Activated CD4-positive, alpha-beta T cell treated with anti-CD3 and anti-CD28 coated beads, Interleukin-10, Interleukin-2, amounts not matched to agents 100 ng/mL and 50 ng/mL, durations not matched to agents 16 hours and 8 hours (primary cell): ENCODE data around the gene RLBP1.

Source experiments
- DNase-seq: peaks from one replicate; pipeline ENCODE4 v3.0.0-alpha.2; 2020

The RLBP1 gene

GRCh38 chr15:89205991-89206585 lies 15.3 kb downstream of the RLBP1 start:
- no peak for DNase-seq

- peak; percentile 87 for DNase-seq
Observed at GRCh38 chr15:89203705-89204273, 17.6 kb downstream of the RLBP1 start.

DNA sequence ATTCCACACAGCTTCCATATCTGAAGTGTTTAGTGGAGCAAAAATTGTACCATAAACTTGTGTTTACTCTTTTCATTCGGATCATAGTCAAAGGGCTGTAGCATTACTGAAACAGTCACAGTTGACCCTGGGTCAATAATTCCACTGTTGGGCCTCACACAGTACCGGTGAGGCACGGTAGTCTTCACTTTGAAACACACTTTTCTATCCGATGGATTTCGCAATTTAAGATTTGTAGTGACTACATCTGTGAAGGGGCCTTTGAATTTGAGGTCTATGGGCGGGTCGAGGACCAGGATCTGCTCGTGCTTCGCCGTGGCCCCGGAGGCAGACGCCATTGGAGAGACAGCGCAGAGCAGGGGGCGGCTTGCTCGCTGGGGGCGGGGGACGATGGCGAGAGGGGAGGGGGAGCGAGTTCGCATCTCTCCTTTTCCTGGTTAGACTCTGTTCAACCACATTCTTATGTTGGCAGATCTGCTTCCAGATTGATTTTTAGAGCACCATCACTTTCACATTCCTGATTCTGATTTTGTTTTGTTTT lies 19.8 kb downstream of the RLBP1 start:
- DNase-seq = no peak

DNA sequence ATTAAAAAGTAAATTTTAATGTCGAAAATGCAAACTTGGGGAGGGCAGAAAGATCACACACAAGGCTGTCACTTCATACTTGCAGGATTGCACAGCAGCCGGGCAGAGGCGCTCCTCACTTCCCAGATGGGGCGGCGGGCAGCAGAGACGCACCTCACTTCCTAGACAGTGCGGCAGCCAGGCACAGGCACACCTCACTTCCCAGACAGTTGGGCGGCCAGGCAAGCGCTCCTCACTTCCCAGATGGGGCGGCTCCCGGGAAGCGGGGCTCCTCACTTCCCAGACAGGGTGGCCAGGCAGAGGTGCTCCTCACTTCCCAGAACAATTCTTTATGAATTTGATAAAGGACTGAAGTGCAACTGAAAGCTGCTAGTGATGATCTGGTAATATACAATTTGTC lies 21.2 kb downstream of the RLBP1 start:
- no peak for DNase-seq

DNA sequence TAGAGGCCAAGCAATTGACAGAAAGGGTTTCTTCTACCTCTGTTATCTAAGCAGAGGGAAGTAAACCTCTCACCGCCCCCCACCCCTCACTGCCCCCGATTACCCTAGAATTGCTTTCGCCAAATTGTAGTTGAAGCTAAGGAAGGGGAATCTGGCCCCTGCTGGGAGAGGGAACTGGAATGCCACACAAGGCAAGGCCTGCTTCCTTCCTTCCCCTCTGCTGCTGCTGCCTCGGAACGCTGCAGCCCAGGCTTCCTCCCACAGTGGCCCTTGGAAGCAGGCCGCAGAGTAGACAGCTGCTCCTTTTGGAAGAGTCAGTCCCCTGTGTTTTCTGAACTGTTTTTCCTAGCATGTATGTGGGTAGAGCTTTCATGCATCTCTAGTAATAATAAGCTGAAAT lies 21.6 kb downstream of the RLBP1 start:
- DNase-seq = no peak

DNA sequence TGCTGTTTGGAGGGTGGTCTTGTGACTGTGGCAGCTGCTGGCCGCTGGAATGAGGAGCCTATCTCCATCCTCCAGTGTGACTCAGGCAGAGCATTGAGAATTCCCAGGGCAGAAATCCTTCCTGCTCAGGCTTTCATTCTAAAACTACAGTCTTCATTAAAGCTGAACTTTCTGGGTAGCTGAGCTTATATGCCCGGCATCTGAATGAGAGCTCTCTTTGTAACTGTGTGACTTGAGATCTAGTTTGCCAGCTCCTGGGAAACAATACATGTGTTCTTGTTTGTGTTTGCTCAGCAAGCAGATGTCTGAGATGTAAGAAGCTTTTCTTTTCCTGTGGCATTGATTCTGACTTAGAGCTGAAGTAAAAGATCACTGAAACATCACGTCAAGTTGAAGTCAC lies 22.4 kb downstream of the RLBP1 start:
- no peak for DNase-seq

DNA sequence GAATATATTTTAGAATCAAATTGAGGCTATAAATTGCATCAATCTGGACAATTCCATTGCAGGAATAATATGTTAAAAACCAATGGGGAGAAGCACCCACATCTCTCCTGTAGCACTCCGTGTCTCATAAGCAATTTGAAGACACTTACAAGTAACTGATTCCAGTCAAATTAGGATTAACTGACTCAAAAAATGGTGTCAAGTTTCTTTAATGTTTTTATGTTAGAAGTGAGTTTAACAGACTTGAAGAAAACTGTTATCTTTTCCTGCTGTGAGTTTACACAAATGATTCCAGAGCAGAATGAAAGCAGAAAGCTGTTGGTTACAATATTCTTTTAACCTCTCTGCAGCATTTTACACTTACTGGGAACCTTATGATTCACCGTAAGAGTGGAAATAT lies 23.2 kb downstream of the RLBP1 start:
- DNase-seq = peak; percentile 24

DNA sequence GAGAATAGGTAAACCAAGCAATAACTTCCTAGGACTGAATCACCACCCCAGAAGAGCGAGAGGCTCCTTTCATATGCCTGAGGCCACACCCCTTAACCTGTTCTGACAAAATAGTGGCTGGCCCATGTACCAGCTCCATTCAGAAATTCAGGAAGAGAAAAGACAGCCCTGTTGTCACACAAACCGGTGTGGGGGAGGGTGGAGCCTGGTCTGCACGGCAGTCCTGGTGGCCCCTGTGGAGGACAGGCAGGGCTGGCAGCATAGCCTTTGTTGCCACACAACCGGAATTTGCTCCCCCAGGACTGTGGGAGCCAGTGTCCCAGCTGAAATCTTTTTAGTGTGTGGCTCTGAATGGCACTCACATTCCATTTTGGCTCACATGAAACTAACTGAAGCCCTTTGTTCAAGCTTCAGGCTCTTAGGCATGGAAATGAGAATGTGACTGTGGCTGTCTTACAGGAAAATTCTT lies 23.8 kb downstream of the RLBP1 start:
- peak; percentile 63 for DNase-seq

DNA sequence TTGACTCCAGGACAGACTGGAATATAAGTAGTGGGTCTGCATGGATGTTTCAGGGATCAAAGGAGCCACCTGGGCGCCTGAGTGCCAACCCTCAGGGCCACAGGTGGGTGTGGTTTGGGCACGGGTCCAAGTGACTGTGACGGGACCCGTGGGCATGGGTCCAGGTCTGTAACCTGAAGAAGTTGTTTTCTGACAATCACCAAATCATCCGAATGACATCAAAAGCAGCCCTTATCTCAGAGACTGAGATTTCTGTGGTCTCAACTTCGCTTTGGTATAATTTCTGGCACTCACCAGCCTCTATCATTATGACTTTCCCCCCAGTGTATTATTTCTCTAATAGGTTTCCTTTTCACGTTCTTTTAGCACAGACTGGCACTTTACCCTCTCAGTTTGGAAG lies 24.4 kb downstream of the RLBP1 start:
- peak; percentile 64 for DNase-seq

DNA sequence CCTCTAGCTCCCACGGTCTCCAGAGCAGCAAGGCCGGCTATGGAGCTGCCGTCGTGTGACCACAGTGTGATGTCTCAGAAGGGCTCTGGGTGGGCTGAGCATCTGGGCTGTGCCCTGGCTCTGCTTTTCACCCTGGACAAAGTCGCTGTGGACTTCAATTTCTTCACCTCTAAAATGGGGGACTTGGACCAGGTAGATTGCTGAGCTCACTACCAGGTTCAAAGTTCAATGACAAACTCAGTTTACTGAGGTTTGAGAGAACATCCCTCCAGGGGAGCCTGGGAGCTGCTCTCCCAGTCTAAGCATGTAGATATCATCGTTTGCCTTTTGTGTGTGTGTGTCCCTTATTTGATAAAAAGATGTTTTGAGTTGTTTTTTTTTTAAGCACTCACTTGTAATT lies 25.1 kb downstream of the RLBP1 start:
- no peak for DNase-seq

DNA sequence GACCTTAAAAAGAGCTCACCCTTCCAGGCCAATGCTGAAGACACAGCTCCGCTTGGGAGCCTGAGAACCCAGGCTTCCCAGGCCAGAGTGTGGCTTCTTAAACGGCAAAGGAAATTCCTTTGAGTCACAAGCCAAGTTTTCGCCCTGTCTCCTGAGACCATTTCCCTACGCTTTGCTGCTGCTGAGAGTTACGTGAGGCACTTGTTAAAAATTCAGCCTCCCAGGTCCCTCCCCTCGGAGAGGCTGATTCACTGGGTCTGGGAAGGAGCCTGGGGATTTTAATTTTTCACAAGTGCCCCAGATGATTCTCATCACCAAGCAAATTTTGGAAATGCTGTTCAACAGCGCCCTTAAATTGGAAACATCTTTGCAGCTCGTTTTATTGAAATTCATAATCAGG lies 25.5 kb downstream of the RLBP1 start:
- DNase-seq = no peak

GRCh38 chr15:89194608-89195007 lies 26.8 kb downstream of the RLBP1 start:
- no peak for DNase-seq

DNA sequence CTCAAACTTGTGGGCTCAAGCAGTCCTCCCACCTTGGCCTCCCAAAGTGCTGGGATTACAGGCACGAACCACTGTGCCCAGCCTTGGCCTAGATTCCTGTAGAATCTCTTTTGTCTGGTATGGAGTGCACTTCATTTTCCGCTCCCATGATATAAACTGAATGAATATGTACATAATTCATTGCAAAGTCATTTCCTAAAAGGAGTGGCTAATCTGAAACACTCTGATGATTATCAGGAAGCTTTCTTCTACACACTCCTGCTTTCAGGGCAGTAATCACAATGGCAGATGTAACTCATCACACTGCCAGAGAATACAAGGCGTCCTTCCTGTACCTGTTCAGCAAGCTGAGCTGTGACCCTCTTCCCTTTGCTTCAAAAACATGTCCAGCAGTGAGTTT lies 28.6 kb downstream of the RLBP1 start:
- no peak for DNase-seq

DNA sequence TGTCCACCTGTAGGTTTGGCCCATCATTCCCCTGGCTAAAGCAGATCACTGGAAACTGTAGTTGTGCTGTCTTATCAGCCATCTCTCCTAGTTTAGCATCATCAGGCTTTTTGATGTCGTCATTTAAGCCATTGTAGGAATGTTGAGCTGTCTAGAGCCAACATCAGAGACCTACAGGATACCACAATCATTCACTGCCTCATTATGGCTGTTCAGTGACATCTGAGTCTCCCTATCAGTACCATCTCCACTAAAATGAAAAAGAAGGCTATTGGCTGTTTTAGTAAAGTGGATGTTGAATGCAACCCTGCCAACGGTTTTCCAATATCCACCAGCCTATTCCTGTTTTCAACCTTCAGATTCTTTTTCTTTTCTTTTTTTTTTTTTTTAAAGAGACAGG lies 29.2 kb downstream of the RLBP1 start:
- DNase-seq = no peak

- DNase-seq = no peak
Observed at GRCh38 chr15:89187986-89188514, 33.3 kb downstream of the RLBP1 start.

DNA sequence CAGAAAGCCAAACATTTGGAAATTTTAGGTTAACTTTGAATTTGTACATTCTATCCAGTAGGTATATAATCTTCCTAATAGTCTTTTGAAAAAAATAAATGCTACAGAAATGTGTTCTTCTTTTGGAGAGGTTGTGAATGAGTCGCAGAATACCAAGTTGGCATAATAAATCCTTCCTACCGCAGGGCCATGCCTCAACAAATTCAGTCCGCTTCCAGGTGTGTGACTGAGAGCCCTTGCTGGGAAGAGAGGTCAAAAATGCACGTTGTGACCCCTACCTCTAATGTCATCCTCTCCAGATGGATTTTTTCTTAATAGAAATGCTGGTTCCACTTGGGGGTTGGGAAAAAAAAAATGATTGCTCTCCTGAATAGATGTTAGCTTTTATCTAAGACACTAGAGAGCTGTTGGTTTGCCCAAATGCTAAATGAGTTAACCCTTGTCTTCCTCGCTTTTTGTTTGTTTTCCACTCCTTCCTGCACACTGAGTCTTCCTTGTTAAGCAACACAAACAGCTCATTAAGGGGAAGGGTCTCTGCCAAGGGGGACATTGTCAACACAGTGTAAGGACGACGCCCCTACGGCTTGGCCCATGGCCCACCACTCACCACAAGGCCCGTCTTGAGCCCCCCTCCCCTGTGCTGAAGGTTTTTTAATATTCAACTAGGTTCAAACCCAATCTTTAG lies 33.9 kb downstream of the RLBP1 start:
- no peak for DNase-seq

GRCh38 chr15:89186803-89187202 lies 34.6 kb downstream of the RLBP1 start:
- no peak for DNase-seq

GRCh38 chr15:89184886-89185526 lies 36.4 kb downstream of the RLBP1 start:
- DNase-seq = no peak

GRCh38 chr15:89184357-89184756 lies 37.0 kb downstream of the RLBP1 start:
- no peak for DNase-seq

DNA sequence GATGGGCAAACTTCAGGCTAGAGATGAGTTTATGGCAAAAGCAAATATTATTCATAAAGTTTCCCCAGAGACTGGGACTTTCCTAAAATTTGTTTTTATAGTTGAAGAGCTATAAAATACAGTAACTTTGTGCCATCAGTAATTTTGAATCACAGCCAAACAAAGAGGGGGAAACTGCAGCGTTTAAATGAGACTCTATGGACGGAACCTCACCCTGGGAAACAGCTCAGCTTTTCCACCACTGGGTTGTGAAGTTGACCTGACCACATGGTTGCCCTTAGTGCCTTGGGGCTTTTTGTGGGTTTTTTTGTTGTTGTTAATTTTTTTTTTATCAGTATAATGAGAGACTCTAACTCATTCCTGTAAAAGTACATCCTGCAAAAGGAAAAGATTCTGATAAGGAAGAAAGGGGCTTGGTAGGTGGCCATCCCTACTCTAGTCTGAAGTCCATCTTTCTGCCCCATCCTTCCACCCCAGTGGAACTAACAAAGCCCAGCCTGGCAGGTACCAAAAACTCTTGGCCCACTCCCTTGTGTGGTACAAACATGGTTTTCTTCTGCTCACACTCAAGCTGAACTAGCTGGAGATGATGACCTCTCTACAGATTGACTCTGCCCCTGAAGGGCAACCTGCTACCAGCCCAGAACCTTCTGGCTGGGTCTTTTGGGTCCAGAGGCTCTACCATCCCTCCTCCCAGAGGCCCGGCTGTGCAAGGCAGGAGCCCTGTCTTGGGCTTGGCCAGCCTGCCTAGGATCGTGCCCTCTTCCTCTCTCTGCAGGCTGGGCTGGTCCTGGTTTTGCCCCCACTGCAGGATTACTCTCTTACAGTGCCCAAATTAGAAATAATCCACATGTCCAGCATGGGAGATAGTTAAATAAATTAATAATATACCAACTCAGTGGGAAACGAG lies 41.2 kb downstream of the RLBP1 start:
- DNase-seq = peak; percentile 73

GRCh38 chr15:89178307-89178977 lies 42.9 kb downstream of the RLBP1 start:
- DNase-seq = peak; percentile 39
